ENCODE results near the gene TMEM94. TPM values are rescaled to one million over a fixed set of nuclear protein-coding genes. Genes with fewer than 3 reads are reported as not detected.
"Not testable (repeated sequence)": the region's sequence is repeated elsewhere in the genome, so short reads cannot be mapped to it uniquely, and the experiment has no call there.

The TMEM94 gene
- total and polyA plus RNA-seq, 8 donors, result 29.9 to 64.9 (median 39.3) TPM

GRCh38 chr17:75439287-75439686 is 17.1 kb upstream of the TMEM94 start:
- WGBS, 2 donors, result 64 to 74% methylated on average over 2 of the region's 2 CpGs
- Histone ChIP-seq H3K36me3 (no peaks in the 10 kb centered on the region), H3K4me3 (no peak overlapping the region), H3K9me3 (no peaks in the 10 kb centered on the region), H3K4me1 (no peaks in the 10 kb centered on the region), H3K27ac (no peak overlapping the region), H3K27me3 (no peaks in the 10 kb centered on the region)
- ATAC-seq (no peak), FAIRE-seq (no peak), DNase-seq (no peak)
- intact Hi-C loops (cut with DNase I), result no loop called here
- TF ChIP-seq, protein P1, sequence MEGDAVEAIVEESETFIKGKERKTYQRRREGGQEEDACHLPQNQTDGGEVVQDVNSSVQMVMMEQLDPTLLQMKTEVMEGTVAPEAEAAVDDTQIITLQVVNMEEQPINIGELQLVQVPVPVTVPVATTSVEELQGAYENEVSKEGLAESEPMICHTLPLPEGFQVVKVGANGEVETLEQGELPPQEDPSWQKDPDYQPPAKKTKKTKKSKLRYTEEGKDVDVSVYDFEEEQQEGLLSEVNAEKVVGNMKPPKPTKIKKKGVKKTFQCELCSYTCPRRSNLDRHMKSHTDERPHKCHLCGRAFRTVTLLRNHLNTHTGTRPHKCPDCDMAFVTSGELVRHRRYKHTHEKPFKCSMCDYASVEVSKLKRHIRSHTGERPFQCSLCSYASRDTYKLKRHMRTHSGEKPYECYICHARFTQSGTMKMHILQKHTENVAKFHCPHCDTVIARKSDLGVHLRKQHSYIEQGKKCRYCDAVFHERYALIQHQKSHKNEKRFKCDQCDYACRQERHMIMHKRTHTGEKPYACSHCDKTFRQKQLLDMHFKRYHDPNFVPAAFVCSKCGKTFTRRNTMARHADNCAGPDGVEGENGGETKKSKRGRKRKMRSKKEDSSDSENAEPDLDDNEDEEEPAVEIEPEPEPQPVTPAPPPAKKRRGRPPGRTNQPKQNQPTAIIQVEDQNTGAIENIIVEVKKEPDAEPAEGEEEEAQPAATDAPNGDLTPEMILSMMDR (IDR thresholded peaks at IDR 0.05), result no peak

- Histone ChIP-seq H3K9me3 (no peaks in the 10 kb centered on the region), H3K4me1 (no peaks in the 10 kb centered on the region), H3K36me3 (no peaks in the 10 kb centered on the region), H3K27me3 (no peaks in the 10 kb centered on the region), H3K27ac (no peak overlapping the region), H3K4me3 (no peak overlapping the region)
- ATAC-seq, result no peak
- FAIRE-seq, result no peak
- no peak for DNase-seq
- WGBS, 2 donors, result 42 to 47% methylated on average over 10 of the region's 10 CpGs
- intact Hi-C loops (cut with DNase I), result no loop called here
- TF ChIP-seq, protein P1 (IDR thresholded peaks at IDR 0.05), result no peak
Observed at GRCh38 chr17:75440738-75441448, 15.5 kb upstream of the TMEM94 start.

DNA sequence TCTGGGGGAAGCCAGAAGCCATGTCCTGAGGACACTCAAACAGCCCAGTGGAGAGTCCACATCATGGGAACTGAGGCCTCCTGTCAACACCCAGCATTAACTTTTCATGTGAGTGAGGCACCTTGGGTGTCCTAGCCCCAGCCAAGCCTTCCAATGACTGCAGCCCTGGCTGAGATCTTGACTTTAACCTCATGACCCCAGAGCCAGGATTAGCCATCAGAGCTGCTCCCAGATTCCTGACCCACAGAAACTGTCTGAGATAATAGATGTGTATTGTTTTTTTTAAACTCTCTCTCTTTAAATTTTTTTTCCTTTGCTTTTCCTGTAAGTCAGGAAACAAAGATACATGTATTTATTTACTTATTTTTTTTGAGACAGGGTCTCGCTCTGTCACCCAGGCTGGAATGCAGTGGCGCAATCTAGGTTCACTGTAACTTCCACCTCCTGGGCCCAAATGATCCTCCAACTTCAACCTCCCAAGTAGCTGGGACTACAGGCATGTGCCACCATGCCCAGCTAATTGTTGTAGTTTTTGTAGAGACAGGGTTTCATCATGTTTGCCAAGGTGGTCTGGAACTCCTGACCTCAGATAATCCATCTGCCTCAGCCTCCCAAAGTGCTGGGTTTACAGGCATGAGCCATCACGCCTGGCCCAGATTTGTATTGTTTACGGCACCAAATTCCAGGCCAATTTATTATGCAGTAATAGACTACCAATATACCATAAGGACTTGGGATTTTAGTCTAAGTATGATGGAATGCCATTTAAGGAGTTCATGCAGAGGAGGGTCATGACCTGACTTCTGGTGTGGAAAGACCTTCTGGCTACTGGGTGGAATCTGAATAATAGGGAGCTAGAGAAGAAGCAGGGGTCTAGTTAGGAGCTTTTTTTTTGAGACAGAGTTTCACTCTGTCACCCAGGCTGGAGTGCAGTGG is 14.0 kb upstream of the TMEM94 start:
- H3K9me3 ChIP-seq, result no peaks in the 10 kb centered on the region
- H3K4me3 ChIP-seq, result no peak overlapping the region
- H3K27ac ChIP-seq, result no peak overlapping the region
- TF ChIP-seq, protein P1 (IDR thresholded peaks at IDR 0.05), result no peak
- no peaks in the 10 kb centered on the region for H3K27me3 ChIP-seq
- WGBS, 2 donors, result 72 to 80% methylated on average over 4 of the region's 4 CpGs
- H3K36me3 ChIP-seq, result no peaks in the 10 kb centered on the region
- ATAC-seq, result no peak
- no peaks in the 10 kb centered on the region for H3K4me1 ChIP-seq
- intact Hi-C loops (cut with DNase I), result no loop called here
- DNase-seq, result no peak
- FAIRE-seq, result no peak

DNA sequence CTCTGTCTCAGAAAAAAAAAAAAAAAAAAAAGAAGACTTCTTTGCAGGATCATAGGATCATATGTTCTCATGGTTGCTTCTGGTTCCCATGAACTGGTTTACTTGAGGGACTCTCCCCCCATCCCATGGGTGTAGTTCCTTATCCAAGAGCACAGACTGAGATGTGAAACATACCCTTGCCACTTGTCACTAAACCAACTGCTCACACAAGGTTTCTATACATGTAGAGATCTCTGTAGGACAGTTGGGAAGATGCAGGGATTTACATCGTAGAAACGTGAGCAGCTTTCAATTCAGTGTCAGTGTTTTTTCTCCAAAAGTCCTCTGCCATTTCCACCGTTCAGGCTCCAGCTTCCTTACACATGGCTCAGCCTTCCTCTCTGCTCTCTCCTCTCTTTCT is 11.1 kb upstream of the TMEM94 start:
- 72 to 80% methylated on average over 3 of the region's 3 CpGs for WGBS, 2 donors
- no peak overlapping the region for H3K27ac ChIP-seq
- ATAC-seq (no peak), DNase-seq (no peak), FAIRE-seq (no peak)
- H3K4me1 ChIP-seq, result no peaks in the 10 kb centered on the region
- H3K9me3 ChIP-seq, result no peaks in the 10 kb centered on the region
- no peaks in the 10 kb centered on the region for H3K36me3 ChIP-seq
- intact Hi-C loops (cut with DNase I), result no loop called here
- TF ChIP-seq, protein P1 (IDR thresholded peaks at IDR 0.05), result no peak
- no peaks in the 10 kb centered on the region for H3K27me3 ChIP-seq
- no peak overlapping the region for H3K4me3 ChIP-seq

DNA sequence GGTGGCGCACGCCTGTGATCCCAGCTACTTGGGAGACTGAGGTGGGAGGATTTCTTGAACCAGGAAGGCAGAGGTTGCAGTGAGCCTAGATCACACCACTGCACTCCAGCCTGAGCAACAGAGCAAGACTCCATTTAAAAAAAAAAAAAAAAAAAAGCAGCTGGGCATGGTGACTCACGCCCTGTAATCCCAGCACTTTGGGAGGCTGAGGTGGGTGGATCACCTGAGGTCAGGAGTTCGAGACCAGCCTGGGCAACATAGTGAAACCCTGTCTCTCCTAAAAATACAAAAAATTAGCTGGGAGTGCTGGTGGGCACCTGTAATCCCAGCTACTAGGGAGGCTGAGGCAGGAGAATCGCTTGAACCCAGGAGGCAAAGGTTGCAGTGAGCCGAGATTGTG is 10.5 kb upstream of the TMEM94 start:
- H3K4me1 ChIP-seq; FAIRE-seq; H3K36me3 ChIP-seq; H3K27ac ChIP-seq; H3K9me3 ChIP-seq; DNase-seq; intact Hi-C loops (cut with DNase I); H3K27me3 ChIP-seq; H3K4me3 ChIP-seq; ATAC-seq: not testable (repeated sequence)
- 82 to 100% methylated on average over 4 to 6 of the region's 6 CpGs for WGBS, 2 donors
